Astrocyte of the spinal cord (primary cell): ENCODE data around the gene PRDM11.
A peak's percentile ranks its signal among the peaks of the same experiment; 100 is the strongest.

Experiments
- DNase-seq: peaks from one replicate; pipeline ENCODE4 v3.0.0; 2011; ENCODE audit warnings: low read depth, low spot score
- H3K4me3 ChIP-seq: 2 replicates; pipeline ENCODE4 v1.5.1; 2011; ENCODE audit warnings: low read depth, mild to moderate bottlenecking, low read length, moderate library complexity
- CTCF ChIP-seq: IDR thresholded peaks from 2 replicates; pipeline ENCODE4 v1.5.1; 2012; ENCODE audit warnings: low read depth, mild to moderate bottlenecking, low read length, inconsistent platforms
- in situ Hi-C: cut with HindIII; loops from 2 replicates; pipeline ENCODE4 v1.10.0; 2017; ENCODE audit warnings: low sequenced_read_pairs

Gene PRDM11

GRCh38 chr11:45264839-45265515 is 118.5 kb downstream of the PRDM11 start:
- in situ Hi-C loops = no loop called here
- DNase-seq = peak; percentile 89
- no peak for TF ChIP-seq CTCF
- H3K4me3 ChIP-seq = no peak overlapping the region

GRCh38 chr11:45265969-45266675 is 119.7 kb downstream of the PRDM11 start:
- no peak overlapping the region for H3K4me3 ChIP-seq
- DNase-seq = no peak
- in situ Hi-C loops = no loop called here
- no peak for TF ChIP-seq CTCF

GRCh38 chr11:45266676-45267020 is 120.2 kb downstream of the PRDM11 start:
- DNase-seq = no peak
- no peak overlapping the region for H3K4me3 ChIP-seq
- TF ChIP-seq CTCF = no peak
- in situ Hi-C loops = no loop called here

GRCh38 chr11:45267052-45267451 is 120.6 kb downstream of the PRDM11 start:
- in situ Hi-C loops = no loop called here

GRCh38 chr11:45267652-45268299 is 121.3 kb downstream of the PRDM11 start:
- TF ChIP-seq CTCF = no peak
- H3K4me3 ChIP-seq = no peak overlapping the region
- DNase-seq = no peak
- in situ Hi-C loops = no loop called here

More at GRCh38 chr11:45267052-45267451, 120.6 kb downstream of the PRDM11 start:
- DNase-seq = no peak
- peak; percentile 28 for TF ChIP-seq CTCF
- H3K4me3 ChIP-seq = no peak overlapping the region

- in situ Hi-C loops = no loop called here
- no peak overlapping the region for H3K4me3 ChIP-seq
- DNase-seq = no peak
- no peak for TF ChIP-seq CTCF
Measured at GRCh38 chr11:45269678-45270077, 123.2 kb downstream of the PRDM11 start.
